ENCODE measurements around the gene DNM3.

- TF ChIP-seq EZH2 (IDR thresholded peaks at IDR 0.05; ENCODE audit: insufficient read depth, low read length) (no peak), CTCF (IDR thresholded peaks at IDR 0.05; ENCODE audit: insufficient read depth, low read depth, low read length) (no peak)
Observed at GRCh38 chr1:171999756-172000155, 158.5 kb downstream of the DNM3 start.
